ENCODE measurements around the gene TGM3.

TGM3 gene

GRCh38 chr20:2382833-2383232 is 87.0 kb downstream of the TGM3 start:
- no peak for DNase-seq

GRCh38 chr20:2385026-2385425 is 89.2 kb downstream of the TGM3 start:
- DNase-seq, result no peak

- no peak for DNase-seq
Observed at GRCh38 chr20:2385496-2385895, 89.7 kb downstream of the TGM3 start.

GRCh38 chr20:2386516-2387179 is 90.8 kb downstream of the TGM3 start:
- no peak for DNase-seq

- DNase-seq, result no peak
Observed at GRCh38 chr20:2387180-2387577, 91.4 kb downstream of the TGM3 start.

GRCh38 chr20:2387580-2387979 is 91.8 kb downstream of the TGM3 start:
- DNase-seq, result no peak

Measured in midbrain (tissue), 1 donor.